ENCODE data around the gene TMEM132D.

- TF ChIP-seq CTCF (IDR thresholded peaks at IDR 0.05) (no peak), POLR2A (IDR thresholded peaks at IDR 0.05) (no peak)
Measured at GRCh38 chr12:129207084-129207483, 696.7 kb downstream of the TMEM132D start.
